GM21528 (cell line): ENCODE results near the gene SLC36A2.
"Not testable (repeated sequence)": the region's sequence is repeated elsewhere in the genome, so short reads cannot be mapped to it uniquely, and the experiment has no call there.

Source experiments
- ATAC-seq: cut with Tn5 transposase; IDR thresholded peaks from one replicate; pipeline ENCODE4 v1.9.1; 2021; ENCODE audit warnings: mild to moderate bottlenecking, moderate library complexity; ENCODE audit not compliant: unreplicated experiment, low FRiP score

The SLC36A2 gene

GRCh38 chr5:151327585-151327984 is 19.8 kb downstream of the SLC36A2 start:
- ATAC-seq: no peak

DNA sequence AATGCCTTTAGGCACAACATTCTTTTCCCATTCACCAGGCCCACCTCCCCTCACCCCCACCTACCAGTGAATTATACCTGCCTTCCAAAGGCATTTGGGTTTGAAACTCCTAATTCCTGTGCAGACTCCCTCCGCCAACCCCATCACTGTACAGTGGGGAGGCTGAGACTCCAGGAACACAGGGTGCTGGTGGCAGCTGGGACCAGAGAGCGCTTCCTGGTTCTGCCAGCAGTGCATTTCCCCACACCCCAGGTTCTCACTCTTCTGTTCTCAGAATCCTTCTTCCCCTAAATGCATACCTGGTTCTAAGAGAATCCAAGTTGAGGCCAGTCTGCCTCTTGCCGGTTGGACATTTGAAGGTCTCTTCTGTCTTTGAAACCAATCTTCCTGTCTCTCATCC is 21.1 kb downstream of the SLC36A2 start:
- no peak for ATAC-seq

DNA sequence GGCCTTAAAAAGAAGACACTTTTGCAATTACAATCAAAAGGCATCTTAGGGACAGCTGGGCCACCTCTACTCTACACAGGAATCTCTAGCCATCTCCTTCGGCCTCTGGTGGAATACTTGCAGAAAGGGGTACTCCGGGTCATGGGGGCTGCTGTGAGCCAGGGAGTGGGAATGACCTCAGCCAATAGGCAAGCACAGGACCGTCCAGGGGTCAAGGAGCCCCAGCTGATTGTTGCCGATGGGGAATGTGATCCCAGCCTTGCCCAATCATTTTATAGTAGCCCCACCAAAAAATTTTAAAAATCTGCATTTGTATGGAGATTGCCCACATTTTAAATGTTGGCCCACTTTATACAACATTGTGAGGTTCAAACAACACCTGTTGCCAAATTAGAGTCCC is 26.9 kb downstream of the SLC36A2 start:
- ATAC-seq: no peak

DNA sequence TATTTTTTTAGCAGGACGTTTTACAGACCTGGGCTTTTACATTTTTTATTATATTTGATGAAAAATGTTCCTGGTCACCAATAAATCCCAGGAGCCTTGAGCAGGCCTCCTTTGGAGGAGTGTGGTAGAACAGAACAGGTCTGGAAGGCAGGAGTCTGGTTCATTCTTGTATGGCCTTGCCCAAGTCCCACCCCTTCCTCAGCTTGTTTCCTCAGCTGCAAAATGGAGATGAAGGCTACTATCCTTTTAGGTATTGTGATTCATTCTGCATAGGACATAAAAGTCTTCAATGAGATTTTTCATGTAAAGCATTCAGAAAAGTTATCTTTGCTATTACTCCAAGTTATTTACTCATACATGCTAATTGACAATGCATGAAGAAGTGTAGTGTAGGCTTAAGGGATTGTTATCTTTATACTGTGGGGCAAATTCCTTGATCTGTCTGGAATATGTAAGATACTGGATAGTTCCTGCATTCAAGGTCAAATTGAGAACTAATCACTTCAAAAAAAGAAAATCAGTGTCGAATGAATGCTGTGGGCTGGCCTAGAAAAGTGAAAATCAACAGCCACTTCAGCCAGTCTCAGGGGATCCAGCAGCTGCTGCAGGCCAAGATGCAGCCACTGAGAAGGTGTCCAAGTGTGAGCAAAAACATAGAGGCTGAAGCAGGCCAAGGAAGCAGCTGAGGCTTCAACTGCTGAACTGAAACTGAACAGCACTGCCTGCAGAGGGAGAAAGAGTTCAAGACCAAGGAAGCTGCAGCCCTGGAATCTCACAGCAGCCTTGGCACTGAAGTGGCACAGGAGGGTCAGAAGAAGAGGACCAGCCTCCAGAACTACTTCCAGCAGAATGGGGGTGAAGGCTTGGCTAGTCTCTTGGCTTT is 28.3 kb downstream of the SLC36A2 start:
- no peak for ATAC-seq

GRCh38 chr5:151317871-151318270 is 29.5 kb downstream of the SLC36A2 start:
- ATAC-seq: no peak

GRCh38 chr5:151315998-151316597 is 31.3 kb downstream of the SLC36A2 start:
- ATAC-seq: no peak

DNA sequence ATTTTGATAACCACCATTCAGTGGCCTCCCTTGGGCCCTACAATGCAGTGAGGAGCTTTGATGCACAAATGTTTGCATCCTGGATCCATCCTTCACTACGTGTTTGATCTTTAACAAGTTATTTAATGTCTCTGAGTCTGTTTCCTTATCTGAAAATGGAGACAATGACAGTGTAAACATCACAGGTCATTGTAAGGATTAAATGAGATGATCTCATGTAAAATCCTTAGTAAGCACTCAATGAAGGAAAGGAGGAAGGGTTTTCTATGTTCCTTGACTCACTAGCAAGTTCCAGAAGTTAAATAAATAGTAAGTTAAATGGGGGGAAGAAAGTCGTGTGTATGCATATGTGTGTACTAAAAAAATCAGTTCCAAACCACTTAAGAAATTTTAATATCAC is 34.0 kb downstream of the SLC36A2 start:
- no peak for ATAC-seq

- no peak for ATAC-seq
Measured at GRCh38 chr5:151312756-151313324, 34.5 kb downstream of the SLC36A2 start.

- ATAC-seq: no peak
Measured at GRCh38 chr5:151310932-151311331, 36.4 kb downstream of the SLC36A2 start.

GRCh38 chr5:151309821-151310220 is 37.5 kb downstream of the SLC36A2 start:
- not testable (repeated sequence) for ATAC-seq

DNA sequence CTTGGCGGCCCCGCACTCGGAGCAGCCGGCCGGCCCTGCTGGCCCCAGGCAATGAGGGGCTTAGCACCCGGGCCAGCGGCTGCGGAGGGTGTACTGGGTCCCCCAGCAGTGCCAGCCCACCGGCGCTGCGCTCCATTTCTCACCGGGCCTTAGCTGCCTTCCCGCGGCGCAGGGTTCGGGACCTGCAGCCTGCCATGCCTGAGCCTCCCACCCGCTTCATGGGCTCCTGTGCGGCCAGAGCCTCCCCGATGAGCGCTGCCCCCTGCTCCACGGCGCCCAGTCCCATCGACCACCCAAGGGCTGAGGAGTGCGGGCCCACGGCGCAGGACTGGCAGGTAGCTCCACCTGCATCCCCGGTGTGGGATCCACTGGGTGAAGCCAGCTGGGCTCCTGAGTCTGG is 38.1 kb downstream of the SLC36A2 start:
- ATAC-seq: not testable (repeated sequence)

DNA sequence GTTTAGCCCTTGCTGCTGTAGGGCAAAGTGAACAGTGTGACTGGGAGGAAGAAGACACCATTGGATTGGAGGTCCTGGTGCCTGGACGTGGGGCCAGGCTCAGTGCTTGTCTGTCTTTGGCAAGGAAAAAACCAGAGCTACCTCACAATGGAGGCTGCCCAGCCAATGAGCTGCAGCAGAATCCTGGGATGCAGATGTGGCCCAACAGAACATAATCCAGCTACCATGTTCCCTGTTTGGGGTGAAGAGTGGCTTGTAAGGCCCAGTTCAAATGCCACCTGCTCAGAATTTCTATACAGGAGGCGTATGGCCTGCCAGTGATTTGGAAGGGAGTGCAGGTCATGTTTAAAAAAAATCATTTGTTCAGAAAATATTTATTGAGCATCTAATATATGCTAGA is 43.7 kb downstream of the SLC36A2 start, which contains the start of gene SLC36A3:
SLC36A3 (minus strand) TSS at position 101 of the 400 bp plus-strand sequence. CDS start 412 bp downstream, outside the sequence.
- ATAC-seq: no peak

- ATAC-seq: no peak
Measured at GRCh38 chr5:151298063-151298855, 49.1 kb downstream of the SLC36A2 start.

GRCh38 chr5:151296974-151297373 is 50.4 kb downstream of the SLC36A2 start:
- no peak for ATAC-seq

DNA sequence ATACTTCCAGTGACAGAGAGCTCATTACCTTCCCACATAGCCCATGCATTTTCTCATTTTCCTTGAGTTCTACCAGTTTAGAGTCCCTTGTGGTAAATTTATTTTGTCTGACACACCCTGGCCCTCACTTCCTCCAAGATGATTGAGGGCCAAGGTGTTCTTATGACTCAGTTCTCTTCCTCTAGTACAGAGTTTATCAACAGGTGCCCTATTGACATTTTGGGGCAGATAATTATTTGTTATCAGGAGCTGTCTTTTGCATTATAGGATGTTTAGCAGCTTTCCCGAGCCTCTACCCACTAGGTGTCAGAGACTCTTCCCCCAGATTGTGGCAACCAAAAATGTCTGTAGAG is 50.9 kb downstream of the SLC36A2 start:
- ATAC-seq: no peak

GRCh38 chr5:151295791-151296477 is 51.4 kb downstream of the SLC36A2 start:
- ATAC-seq: no peak

DNA sequence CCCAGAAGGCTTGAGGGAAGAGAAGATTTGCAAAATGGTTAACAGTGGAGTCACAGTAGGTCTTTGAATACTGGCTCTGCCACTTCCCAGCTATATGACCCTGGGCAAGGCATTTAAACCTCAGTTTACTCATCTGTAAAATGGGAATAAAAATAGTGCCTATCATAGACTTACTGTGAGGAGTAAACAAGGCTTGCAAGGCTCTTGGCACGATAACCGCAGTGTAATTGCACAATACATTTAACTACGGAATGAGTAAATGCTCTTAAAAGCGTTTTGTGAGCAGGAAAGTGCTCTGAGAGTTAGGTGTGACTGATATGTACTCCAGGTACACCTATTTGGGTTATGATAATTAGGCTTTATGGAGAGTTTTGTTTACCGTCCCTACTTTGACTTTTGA is 52.2 kb downstream of the SLC36A2 start:
- ATAC-seq: no peak

GRCh38 chr5:151293624-151294023 is 53.7 kb downstream of the SLC36A2 start:
- ATAC-seq: no peak

GRCh38 chr5:151288180-151288579 is 59.2 kb downstream of the SLC36A2 start:
- no peak for ATAC-seq

DNA sequence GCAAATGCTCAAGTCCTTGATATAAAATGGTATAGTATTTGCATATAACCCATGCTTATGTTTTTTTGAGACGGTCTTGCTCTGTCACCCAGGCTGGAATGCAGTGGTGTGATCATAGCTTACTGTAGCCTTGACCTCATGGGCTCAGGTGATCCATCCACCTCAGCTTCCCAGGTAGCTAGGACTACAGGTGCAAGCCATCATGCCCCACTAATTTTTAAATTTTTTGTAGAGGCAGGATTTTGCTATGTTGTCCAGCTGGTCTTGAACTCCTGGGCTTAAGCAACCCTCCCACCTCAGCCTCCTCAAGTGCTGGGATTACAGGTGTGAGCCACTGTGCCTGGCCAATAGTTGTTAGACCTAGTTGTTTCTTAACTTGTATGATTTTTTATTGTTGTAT is 61.1 kb downstream of the SLC36A2 start:
- ATAC-seq: no peak
